ENCODE results near the gene PEDS1.

The PEDS1 gene

GRCh38 chr20:50186151-50186885 is 32.8 kb upstream of the PEDS1 start:
- H3K4me2 ChIP-seq (ENCODE audit: low read length), result no peak overlapping the region
- H3K36me3 ChIP-seq (ENCODE audit: insufficient read depth, low read length), result no peaks in the 10 kb centered on the region
- no peak overlapping the region for H3K27ac ChIP-seq (ENCODE audit: low read depth, low read length, poor library complexity, severe bottlenecking)
- H3K9me2 ChIP-seq (ENCODE audit: low read depth, low read length), result no peaks in the 10 kb centered on the region
- no peaks in the 10 kb centered on the region for H3F3A ChIP-seq (ENCODE audit: insufficient read depth, low read length)
- H3K9me3 ChIP-seq (ENCODE audit: low read length), result no peaks in the 10 kb centered on the region
- H4K20me1 ChIP-seq (ENCODE audit: insufficient read depth, low read length), result no peaks in the 10 kb centered on the region
- TF ChIP-seq EZH2 (IDR thresholded peaks at IDR 0.05; ENCODE audit: borderline replicate concordance, low read length) (no peak), CTCF (IDR thresholded peaks at IDR 0.05; ENCODE audit: low read length) (peak; percentile 95)
- peaks cover 14% of the 10 kb centered on the region for H3K4me1 ChIP-seq (ENCODE audit: insufficient read depth, low read length, severe bottlenecking)
- H3K9ac ChIP-seq (ENCODE audit: low read length), result no peak overlapping the region
- H3K27me3 ChIP-seq (ENCODE audit: insufficient read depth, low read length), result peaks cover 4% of the 10 kb centered on the region; the same call in 1 of the 2 replicates
- no peaks in the 10 kb centered on the region for H3K79me2 ChIP-seq (ENCODE audit: insufficient read depth, low read length)
- H2AFZ ChIP-seq (ENCODE audit: low read length), result no peak overlapping the region
- H3K4me3 ChIP-seq (ENCODE audit: low read depth, low read length, poor library complexity, severe bottlenecking), result no peak overlapping the region

GRCh38 chr20:50185426-50185825 is 31.9 kb upstream of the PEDS1 start:
- no peaks in the 10 kb centered on the region for H3K79me2 ChIP-seq (ENCODE audit: insufficient read depth, low read length)
- H3K36me3 ChIP-seq (ENCODE audit: insufficient read depth, low read length), result no peaks in the 10 kb centered on the region
- H3K27ac ChIP-seq (ENCODE audit: low read depth, low read length, poor library complexity, severe bottlenecking), result no peak overlapping the region
- H3K4me2 ChIP-seq (ENCODE audit: low read length), result no peak overlapping the region
- no peaks in the 10 kb centered on the region for H3F3A ChIP-seq (ENCODE audit: insufficient read depth, low read length)
- H3K4me1 ChIP-seq (ENCODE audit: insufficient read depth, low read length, severe bottlenecking), result peaks cover 14% of the 10 kb centered on the region
- TF ChIP-seq CTCF (IDR thresholded peaks at IDR 0.05; ENCODE audit: low read length), result no peak
- no peak for TF ChIP-seq EZH2 (IDR thresholded peaks at IDR 0.05; ENCODE audit: borderline replicate concordance, low read length)
- no peaks in the 10 kb centered on the region for H3K9me3 ChIP-seq (ENCODE audit: low read length)
- no peaks in the 10 kb centered on the region for H3K9me2 ChIP-seq (ENCODE audit: low read depth, low read length)
- H4K20me1 ChIP-seq (ENCODE audit: insufficient read depth, low read length), result no peaks in the 10 kb centered on the region
- no peak overlapping the region for H3K4me3 ChIP-seq (ENCODE audit: low read depth, low read length, poor library complexity, severe bottlenecking)
- H2AFZ ChIP-seq (ENCODE audit: low read length), result no peak overlapping the region
- no peak overlapping the region for H3K9ac ChIP-seq (ENCODE audit: low read length)
- H3K27me3 ChIP-seq (ENCODE audit: insufficient read depth, low read length), result peaks cover 4% of the 10 kb centered on the region; the same call in 1 of the 2 replicates

- H3K9ac ChIP-seq (ENCODE audit: low read length), result no peak overlapping the region
- peaks cover 4% of the 10 kb centered on the region; the same call in 1 of the 2 replicates for H3K27me3 ChIP-seq (ENCODE audit: insufficient read depth, low read length)
- no peaks in the 10 kb centered on the region for H4K20me1 ChIP-seq (ENCODE audit: insufficient read depth, low read length)
- no peak overlapping the region for H3K4me3 ChIP-seq (ENCODE audit: low read depth, low read length, poor library complexity, severe bottlenecking)
- no peaks in the 10 kb centered on the region for H3K79me2 ChIP-seq (ENCODE audit: insufficient read depth, low read length)
- H3K9me2 ChIP-seq (ENCODE audit: low read depth, low read length), result no peaks in the 10 kb centered on the region
- no peaks in the 10 kb centered on the region for H3K9me3 ChIP-seq (ENCODE audit: low read length)
- H3F3A ChIP-seq (ENCODE audit: insufficient read depth, low read length), result no peaks in the 10 kb centered on the region
- no peak overlapping the region for H2AFZ ChIP-seq (ENCODE audit: low read length)
- no peaks in the 10 kb centered on the region for H3K36me3 ChIP-seq (ENCODE audit: insufficient read depth, low read length)
- TF ChIP-seq CTCF (IDR thresholded peaks at IDR 0.05; ENCODE audit: low read length) (no peak), EZH2 (IDR thresholded peaks at IDR 0.05; ENCODE audit: borderline replicate concordance, low read length) (no peak)
- no peak overlapping the region for H3K4me2 ChIP-seq (ENCODE audit: low read length)
- H3K27ac ChIP-seq (ENCODE audit: low read depth, low read length, poor library complexity, severe bottlenecking), result no peak overlapping the region
- H3K4me1 ChIP-seq (ENCODE audit: insufficient read depth, low read length, severe bottlenecking), result peaks cover 6% of the 10 kb centered on the region
Observed at GRCh38 chr20:50182346-50182745, 28.8 kb upstream of the PEDS1 start.

Data from OCI-LY1 (cell line).